GM18868 (cell line): ENCODE measurements around the gene PYGO1.

Experiments used
- ATAC-seq: cut with Tn5 transposase; IDR thresholded peaks from one replicate; pipeline ENCODE4 v1.9.1; 2021; ENCODE audit warnings: mild to moderate bottlenecking, moderate library complexity; ENCODE audit not compliant: unreplicated experiment

The PYGO1 gene

GRCh38 chr15:55574096-55574495, 14.0 kb downstream of the PYGO1 start:
- ATAC-seq, result no peak

DNA sequence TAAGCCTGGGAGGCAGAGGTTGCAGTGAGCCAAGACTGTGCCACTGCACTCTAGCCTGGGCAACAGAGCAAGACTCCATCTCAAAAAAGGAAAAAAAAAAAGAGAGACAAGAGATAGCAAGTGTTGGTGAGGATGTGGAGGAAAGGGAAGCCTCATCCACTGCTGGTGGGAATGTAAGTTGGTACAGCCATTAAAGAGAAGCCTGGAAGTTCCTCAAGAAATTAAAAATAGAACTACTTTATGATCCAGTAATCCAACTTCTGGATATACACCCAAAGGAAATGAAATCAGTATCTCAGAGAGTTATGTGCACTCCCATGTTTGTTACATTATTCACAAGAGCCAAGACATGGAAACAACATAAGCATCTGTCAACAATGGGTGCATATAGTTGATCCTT, 14.9 kb downstream of the PYGO1 start:
- ATAC-seq, result no peak

DNA sequence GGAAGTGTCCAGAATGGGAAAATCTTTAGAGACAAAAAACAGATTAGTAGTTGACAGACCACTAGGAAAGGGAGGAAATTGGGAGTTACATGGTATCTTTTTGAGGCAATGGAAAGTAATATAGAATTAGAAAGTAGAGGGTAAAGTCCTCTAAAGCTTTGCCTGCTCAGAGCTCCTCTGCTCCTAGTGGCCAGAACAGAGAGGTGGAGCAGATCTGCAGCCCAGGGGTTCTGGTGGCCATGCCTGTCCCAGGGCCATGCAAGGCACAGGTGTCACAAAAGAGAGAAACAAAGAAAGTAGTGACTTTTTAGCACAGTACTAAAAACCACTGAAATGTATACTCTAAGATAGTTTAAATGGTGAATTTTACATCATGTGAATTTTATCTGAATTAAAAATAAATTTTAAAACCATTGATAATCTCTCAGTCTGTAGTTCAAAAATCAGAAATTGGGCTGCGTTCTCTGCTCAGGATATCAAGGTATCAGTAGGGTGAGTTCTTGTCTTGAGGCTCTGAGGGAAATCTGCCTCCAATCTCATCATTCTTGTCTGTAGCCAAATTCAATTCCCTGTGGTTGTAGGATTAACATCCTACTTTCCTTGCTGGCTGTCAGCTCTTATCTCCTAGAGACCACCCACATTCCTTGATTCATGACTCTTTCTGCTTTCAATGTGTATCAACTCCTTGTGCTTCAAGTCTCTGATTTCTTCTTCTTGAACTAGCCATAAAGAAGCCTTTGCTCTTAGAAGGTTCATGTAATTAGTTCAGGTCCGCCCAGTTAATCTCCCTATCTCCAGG, 23.6 kb downstream of the PYGO1 start:
- no peak for ATAC-seq

DNA sequence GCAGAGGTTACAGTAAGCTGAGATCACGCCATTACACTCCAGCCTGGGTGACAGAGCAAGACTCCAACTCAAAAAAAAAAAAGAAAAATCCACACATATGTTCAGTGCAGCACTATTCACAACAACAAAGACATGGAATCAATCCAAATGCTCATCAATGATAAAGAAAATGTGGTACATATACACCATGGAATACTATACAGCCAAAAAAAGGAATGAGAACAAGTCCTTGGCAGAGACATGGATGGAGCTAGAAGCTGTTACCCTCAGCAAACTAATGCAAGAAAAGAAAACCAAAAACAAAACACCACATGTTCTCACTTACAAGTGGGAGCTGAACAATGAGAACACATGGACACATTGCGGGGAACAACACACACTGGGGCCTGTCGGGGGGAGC, 25.5 kb downstream of the PYGO1 start:
- no peak for ATAC-seq

DNA sequence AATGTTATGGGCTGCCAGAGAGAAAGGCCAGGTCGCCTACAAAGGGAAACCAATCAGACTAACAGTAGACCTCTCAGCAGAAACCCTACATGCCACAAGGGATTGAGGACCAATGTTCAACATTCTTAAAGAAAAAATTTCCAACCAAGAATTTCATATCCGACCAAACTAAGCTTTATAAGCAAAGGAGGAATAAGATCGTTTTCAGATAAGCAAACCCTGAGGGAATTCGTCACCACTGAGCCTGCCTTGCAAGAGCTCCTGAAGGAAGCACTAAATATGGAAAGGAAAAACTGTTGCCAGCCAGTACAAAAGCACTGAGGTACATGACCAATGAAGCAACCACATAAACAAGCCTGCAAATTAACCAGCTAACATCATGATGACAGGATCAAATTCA, 33.1 kb downstream of the PYGO1 start:
- no peak for ATAC-seq

DNA sequence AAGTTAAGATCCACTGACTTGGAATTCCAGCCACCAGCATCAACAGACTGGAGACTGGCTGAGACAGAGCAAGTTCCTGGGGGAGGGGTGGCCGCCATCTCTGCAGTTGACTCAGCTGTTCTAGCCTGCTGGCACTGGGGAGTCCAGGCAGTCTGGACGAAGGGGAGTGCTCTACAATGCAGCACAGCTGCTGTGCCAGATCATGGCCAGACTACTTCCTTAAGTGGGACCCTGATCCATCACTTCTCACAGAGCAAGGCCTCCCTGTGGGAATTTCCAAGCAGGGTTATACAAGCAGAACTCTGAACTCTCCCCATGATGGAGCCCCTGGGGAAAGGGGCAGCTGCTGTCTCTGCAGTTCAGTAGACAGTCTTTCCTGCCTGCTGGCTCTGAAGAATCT, 35.2 kb downstream of the PYGO1 start:
- no peak for ATAC-seq

GRCh38 chr15:55552451-55552850, 35.7 kb downstream of the PYGO1 start:
- ATAC-seq, result no peak

- ATAC-seq, result no peak
Observed at GRCh38 chr15:55549305-55549704, 38.8 kb downstream of the PYGO1 start.

DNA sequence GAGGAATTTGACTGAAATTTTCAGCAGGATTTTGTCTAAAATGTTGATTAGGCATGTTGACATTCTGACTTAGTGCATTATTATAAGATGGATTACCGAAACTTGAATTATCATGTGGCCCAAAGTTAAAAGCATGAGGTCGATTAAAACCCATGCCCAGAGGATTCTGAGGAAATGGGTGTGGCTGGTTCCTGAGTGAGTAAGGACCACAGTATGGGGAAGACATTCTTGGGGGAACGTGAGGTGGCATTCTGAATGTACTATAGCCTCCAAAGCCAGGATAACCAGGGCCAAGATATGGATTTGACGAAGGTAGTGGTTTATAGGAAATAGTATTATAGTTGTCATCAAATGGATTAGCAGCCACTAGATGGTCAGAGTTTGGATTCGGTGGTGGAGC, 41.4 kb downstream of the PYGO1 start:
- ATAC-seq, result no peak

GRCh38 chr15:55535436-55535835, 52.7 kb downstream of the PYGO1 start:
- no peak for ATAC-seq

DNA sequence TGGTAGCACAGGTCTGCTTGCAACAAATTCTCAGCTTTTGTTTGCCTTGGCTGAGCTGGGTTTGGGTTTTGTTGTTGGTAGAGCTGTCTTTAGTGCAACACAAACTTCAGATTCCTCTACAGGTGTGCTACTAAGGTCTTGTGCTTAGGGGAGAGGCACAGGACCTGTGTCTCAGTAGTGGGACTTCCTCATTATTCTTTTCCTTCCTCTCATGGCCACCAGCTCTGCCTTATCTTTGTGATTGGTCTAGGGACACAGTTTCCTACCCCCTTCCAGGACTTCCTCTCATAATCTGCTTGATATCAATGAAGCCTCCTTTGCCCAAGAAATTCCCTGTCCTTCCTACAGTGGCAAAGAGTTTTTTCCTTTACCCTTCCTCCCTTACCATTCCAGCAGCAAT, 55.2 kb downstream of the PYGO1 start:
- ATAC-seq, result no peak

DNA sequence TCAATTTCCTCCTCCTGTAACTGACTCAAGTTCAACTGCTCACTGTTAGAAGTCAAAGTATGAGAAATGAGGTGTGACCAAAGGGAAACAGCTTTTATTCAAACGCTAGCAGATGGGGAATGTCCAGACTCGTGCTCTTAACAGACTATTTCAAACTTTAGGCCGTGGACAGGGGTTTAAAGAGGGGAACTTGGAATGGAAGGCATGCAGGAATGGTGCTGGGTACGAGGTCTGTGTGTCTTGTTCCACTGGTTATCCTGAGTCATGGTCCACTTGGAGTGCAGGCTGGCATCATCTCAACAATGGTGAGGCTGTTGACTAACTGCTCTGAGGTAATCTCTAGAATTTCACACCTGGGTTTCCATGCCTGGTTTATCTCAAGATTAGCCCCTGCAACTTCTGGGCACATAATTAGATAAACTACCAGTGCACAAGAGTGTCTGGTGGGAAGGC, 57.3 kb downstream of the PYGO1 start:
- ATAC-seq, result no peak

DNA sequence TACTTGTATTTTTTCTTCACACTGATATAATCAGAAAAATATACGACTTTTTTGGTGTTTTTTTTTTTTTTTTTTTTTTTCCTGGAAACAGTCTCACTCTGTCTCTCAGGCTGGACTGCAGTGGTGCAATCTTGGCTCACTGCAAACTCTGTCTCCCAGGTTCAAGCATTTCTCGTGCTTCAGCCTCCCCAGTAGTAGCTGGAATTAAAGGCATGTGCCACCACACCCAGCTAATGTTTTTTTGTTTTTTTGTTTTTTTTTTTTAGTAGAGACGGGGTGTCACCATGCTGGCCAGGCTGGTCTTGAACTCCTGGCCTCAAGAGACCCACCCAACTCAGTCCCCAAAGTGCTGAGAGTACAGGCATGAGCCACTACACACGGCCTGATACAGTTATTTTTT, 59.3 kb downstream of the PYGO1 start:
- ATAC-seq, result no peak

DNA sequence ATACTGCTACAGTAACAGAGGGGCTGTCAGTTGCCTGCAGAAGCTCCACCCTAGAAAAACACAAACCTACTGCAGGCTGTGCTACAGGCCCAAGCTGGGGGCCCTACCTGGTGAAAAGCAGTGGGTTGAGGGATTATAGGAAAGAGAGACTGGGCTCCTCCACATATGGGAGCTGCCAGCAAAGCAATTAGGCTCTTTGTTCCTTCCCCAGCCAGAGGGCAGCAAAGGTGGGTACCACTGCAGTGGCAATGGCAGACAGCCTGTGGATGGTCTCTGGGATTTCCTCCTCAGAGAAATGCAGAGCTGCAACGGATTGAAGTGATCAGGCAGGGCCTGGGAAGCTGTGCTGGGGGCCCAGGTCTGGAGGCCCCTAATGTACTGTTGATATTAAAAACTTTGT, 61.0 kb downstream of the PYGO1 start:
- no peak for ATAC-seq

GRCh38 chr15:55526559-55527036, 61.5 kb downstream of the PYGO1 start:
- ATAC-seq, result peak; percentile 85

GRCh38 chr15:55522742-55523450, 65.2 kb downstream of the PYGO1 start:
- ATAC-seq, result no peak

DNA sequence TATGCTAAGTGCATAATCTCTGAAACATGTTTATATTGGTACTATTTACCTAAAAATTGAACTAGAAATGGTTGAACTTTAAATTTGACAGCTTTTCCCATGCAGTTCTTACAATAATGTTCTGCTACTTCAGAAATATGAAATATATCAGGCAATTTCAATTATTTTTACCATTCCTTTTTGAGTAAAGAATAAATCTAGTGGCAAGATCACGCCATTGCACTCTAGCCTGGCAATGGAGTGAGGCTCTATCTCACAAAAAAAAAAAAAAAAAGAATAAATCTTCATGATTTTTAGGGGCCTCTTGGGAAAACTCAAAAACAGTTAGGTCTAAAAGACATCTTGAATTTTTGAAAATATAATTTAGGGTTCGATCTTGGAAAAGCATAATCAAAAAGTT, 69.5 kb downstream of the PYGO1 start:
- no peak for ATAC-seq

- ATAC-seq, result no peak
Observed at GRCh38 chr15:55518009-55518408, 70.1 kb downstream of the PYGO1 start.

DNA sequence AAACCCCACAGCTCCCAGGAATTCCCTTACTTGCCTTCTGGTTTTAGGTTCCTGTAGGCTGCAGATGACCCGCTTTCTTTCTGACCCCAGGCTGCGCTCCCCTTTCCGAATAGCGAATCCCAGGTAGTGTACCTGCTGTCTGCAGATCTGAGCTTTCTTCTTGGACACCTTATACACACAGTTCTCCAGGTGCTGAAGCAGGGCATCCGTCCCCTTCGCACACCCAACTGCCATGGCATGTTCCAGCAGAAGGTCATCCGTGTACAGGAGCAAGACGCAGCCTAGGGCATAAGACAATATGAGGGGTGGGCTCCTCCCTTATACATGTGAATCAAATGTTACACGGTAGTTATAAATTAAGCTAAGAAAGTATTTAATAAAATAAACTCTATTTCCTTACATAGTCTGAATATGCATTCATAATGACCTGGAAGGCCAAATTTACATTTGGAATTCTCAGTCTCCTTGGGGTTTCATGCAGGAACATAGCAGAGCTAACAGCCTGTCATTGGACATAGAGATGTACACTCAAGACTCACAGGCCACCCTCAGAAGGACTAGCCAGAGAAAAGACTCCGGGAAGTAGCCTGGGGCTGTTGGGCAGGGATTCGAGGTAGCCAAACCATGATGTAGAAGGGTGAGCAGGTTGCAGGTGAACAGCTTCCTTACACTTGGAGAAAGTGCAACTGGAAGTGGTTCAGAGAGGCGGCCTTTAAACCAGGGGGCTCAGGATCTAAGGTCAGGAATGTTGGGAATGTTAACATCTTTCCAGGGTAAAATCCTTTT, 72.0 kb downstream of the PYGO1 start:
- ATAC-seq, result no peak

DNA sequence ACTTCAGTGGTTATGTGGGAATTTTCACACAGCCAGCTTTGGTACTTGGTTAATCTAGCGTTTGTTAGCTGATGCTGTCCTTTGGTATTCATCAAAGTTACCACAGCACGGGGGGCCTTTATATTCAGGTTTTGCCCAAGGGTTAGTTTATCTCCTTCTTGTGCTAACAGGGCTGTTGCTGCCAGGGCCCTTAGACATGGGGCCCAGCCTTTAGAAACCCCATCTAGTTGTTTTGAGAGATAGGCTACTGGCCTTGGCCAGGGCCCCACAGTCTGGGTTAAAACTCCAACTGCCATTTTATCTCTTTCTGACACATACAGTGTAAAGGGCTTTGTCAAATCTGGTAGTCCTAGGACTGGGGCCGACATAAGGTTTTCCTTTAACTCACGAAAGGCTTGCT, 72.7 kb downstream of the PYGO1 start:
- no peak for ATAC-seq

GRCh38 chr15:55514414-55514850, 73.7 kb downstream of the PYGO1 start:
- no peak for ATAC-seq
